ENCODE measurements around the gene PTPRA. TPM values are rescaled to one million over a fixed set of nuclear protein-coding genes. Genes with fewer than 3 reads are reported as not detected.

The PTPRA gene
- total and polyA plus RNA-seq, 11 donors: 6.1 to 43.4 (median 24.9) TPM

- H3K4me3 ChIP-seq: no peak overlapping the region
- DNase-seq (no peak), ATAC-seq (no peak)
- H3K27me3 ChIP-seq: no peaks in the 10 kb centered on the region
- H3K27ac ChIP-seq: no peak overlapping the region
- intact Hi-C loops (cut with DNase I): loop anchor here in 5 of 10 donors (5.0 to 10.0 kb wide), 3 partner anchors 94 to 156 kb away; partner anchors contain the start of gene EBF4 (in 1 of the 5)
- no peaks in the 10 kb centered on the region for H3K9me3 ChIP-seq
- WGBS, 4 donors: 91 to 92% (median 91%) methylated on average over 10 of the region's 10 CpGs
- no peak for TF ChIP-seq POLR2A (IDR thresholded peaks at IDR 0.05)
- H3K4me1 ChIP-seq: peaks cover 0 to 13% (median 6%) of the 10 kb centered on the region in 12 donors
- H3K36me3 ChIP-seq: peaks cover 0 to 5% (median 0%) of the 10 kb centered on the region in 9 donors
These were observed 22.2 kb upstream of the PTPRA start for GRCh38 chr20:2851086-2851485.

- peaks cover 0 to 42% (median 28%) of the 10 kb centered on the region in 9 donors for H3K36me3 ChIP-seq
- H3K4me3 ChIP-seq: no peak overlapping the region
- no peak overlapping the region for H3K27ac ChIP-seq
- WGBS, 4 donors: 77 to 93% (median 84%) methylated on average over 2 of the region's 2 CpGs
- TF ChIP-seq POLR2A (IDR thresholded peaks at IDR 0.05): no peak
- TF ChIP-seq CTCF (IDR thresholded peaks at IDR 0.05): no peak
- H3K4me1 ChIP-seq: peaks cover 0 to 14% (median 7%) of the 10 kb centered on the region in 12 donors
- DNase-seq: no peak
- H3K9me3 ChIP-seq: no peaks in the 10 kb centered on the region
- no peak for ATAC-seq
- H3K27me3 ChIP-seq: no peaks in the 10 kb centered on the region
- intact Hi-C loops (cut with DNase I): loop anchor here in 3 of 10 donors (5.0 to 10.0 kb wide), 3 partner anchors 101 to 164 kb away; partner anchors contain the start of gene EBF4 (in 1 of the 3)
These were observed 14.7 kb upstream of the PTPRA start for GRCh38 chr20:2858591-2858990.

- DNase-seq (peak in 1 of 5 donors; percentile 45), ATAC-seq (peak in 3 of 4 donors; percentile 34 to 54 (median 52))
- H3K27ac ChIP-seq: no peak overlapping the region
- no peaks in the 10 kb centered on the region for H3K27me3 ChIP-seq
- TF ChIP-seq CTCF (IDR thresholded peaks at IDR 0.05) (no peak), POLR2A (IDR thresholded peaks at IDR 0.05) (no peak)
- H3K36me3 ChIP-seq: peaks cover 0 to 50% (median 35%) of the 10 kb centered on the region in 9 donors
- H3K4me3 ChIP-seq: no peak overlapping the region
- peaks cover 0 to 14% (median 7%) of the 10 kb centered on the region in 12 donors for H3K4me1 ChIP-seq
- no peaks in the 10 kb centered on the region for H3K9me3 ChIP-seq
- intact Hi-C loops (cut with DNase I): loop anchor here in 4 of 10 donors (5.0 to 10.0 kb wide), 4 partner anchors 102 to 435 kb away; partner anchors contain the start of gene EBF4 (in 1 of the 4)
- WGBS, 4 donors: 61 to 80% (median 77%) methylated on average over 3 to 4 of the region's 4 CpGs
These were observed 13.8 kb upstream of the PTPRA start for GRCh38 chr20:2859330-2860121.

GRCh38 chr20:2864626-2865025, 8.7 kb upstream of the PTPRA start:
- Histone ChIP-seq H3K4me3 (no peak overlapping the region), H3K36me3 (peaks cover 0 to 74% (median 53%) of the 10 kb centered on the region in 9 donors), H3K4me1 (peaks cover 0 to 10% (median 0%) of the 10 kb centered on the region in 12 donors), H3K27me3 (no peaks in the 10 kb centered on the region), H3K27ac (no peak overlapping the region), H3K9me3 (no peaks in the 10 kb centered on the region)
- TF ChIP-seq POLR2A (IDR thresholded peaks at IDR 0.05) (no peak), CTCF (IDR thresholded peaks at IDR 0.05) (no peak)
- ATAC-seq (no peak), DNase-seq (no peak)
- 94 to 97% (median 96%) methylated on average over 11 to 12 of the region's 12 CpGs for WGBS, 4 donors
- intact Hi-C loops (cut with DNase I): loop anchor here in 1 of 10 donors (10.0 kb wide), 1 partner anchor 430 kb away; no protein-coding TSS in a partner anchor

Measured in heart left ventricle (tissue), 16 donors.